Measurements from ENCODE around the gene PCDH19.

DNA sequence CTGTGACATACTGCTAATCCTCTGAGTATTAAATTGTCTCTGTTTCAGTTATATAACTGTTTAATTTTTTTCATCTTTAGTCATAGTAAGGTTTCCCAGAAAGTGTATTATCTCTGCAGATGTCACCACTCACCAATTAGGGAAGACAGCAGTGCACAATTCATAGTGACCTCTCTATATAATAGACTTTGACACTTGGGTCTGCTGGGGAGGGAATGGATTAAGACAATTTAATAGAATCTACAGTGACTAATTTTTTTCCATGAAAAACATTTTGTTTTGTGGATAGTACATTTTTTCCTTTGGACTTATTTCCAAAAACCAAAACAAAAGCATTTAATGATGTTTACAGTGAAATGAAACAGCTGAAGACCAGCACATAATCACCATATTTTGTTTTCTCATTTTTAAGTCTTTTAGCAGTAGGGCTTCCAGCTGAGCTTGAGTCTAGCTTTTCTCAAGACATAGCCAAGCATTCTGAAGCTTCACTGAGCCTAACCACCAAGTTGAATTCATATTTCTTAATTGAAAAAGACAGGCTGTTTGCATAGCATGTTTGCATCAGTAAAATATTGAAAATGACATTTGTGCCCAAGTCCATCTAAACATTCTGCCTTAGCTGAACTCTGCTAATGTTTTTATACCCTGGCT lies 69.5 kb downstream of the PCDH19 start:
- TF ChIP-seq TOX (CRISPR knock-in tag; IDR thresholded peaks at IDR 0.05; ENCODE audit: borderline replicate concordance) (no peak), ARNTL (CRISPR knock-in tag; IDR thresholded peaks at IDR 0.05; ENCODE audit: borderline replicate concordance, low read depth) (no peak), OSR1 (CRISPR knock-in tag; IDR thresholded peaks at IDR 0.05) (no peak), ZFP3 (CRISPR knock-in tag; IDR thresholded peaks at IDR 0.05) (no peak)
- TF ChIP-seq, protein P1, sequence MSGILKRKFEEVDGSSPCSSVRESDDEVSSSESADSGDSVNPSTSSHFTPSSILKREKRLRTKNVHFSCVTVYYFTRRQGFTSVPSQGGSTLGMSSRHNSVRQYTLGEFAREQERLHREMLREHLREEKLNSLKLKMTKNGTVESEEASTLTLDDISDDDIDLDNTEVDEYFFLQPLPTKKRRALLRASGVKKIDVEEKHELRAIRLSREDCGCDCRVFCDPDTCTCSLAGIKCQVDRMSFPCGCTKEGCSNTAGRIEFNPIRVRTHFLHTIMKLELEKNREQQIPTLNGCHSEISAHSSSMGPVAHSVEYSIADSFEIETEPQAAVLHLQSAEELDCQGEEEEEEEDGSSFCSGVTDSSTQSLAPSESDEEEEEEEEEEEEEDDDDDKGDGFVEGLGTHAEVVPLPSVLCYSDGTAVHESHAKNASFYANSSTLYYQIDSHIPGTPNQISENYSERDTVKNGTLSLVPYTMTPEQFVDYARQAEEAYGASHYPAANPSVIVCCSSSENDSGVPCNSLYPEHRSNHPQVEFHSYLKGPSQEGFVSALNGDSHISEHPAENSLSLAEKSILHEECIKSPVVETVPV (CRISPR knock-in tag; IDR thresholded peaks at IDR 0.05), result no peak
